HepG2 (cell line): Measurements from ENCODE around the gene SHISA5. TPM values are rescaled to one million over a fixed set of nuclear protein-coding genes. Genes with fewer than 3 reads are reported as not detected.

Experiments
- AHR ChIP-seq: IDR thresholded peaks from 2 replicates; pipeline ENCODE4 v1.6.1; 2018; ENCODE audit warnings: missing genetic modification reagents, missing compliant biosample characterization
- CEBPB ChIP-seq: IDR thresholded peaks from 2 replicates; pipeline ENCODE4 v1.6.1; 2011; ENCODE audit warnings: low read depth, low read length, improper control_type of control experiment, borderline replicate concordance
- GATAD2A ChIP-seq: IDR thresholded peaks from 2 replicates; pipeline ENCODE4 v1.6.1; 2016
- GFI1 ChIP-seq: sonication (generic); formaldehyde crosslinking; IDR thresholded peaks from 2 replicates; pipeline ENCODE4 v1.5.0; 2020; ENCODE audit warnings: missing genetic modification reagents, mild to moderate bottlenecking, borderline replicate concordance
- HNF4A ChIP-seq: sonication (generic); formaldehyde crosslinking; IDR thresholded peaks from 2 replicates; pipeline ENCODE4 v1.4.0; 2020; ENCODE audit warnings: missing genetic modification reagents
- HNRNPL ChIP-seq: fragments of 200-400 bp; formaldehyde crosslinking; IDR thresholded peaks from 2 replicates; pipeline ENCODE4 v1.6.1; 2017; ENCODE audit warnings: mild to moderate bottlenecking, low read depth, low read length
- HNRNPUL1 ChIP-seq: fragments of 200-400 bp; formaldehyde crosslinking; IDR thresholded peaks from 2 replicates; pipeline ENCODE4 v1.6.1; 2017; ENCODE audit warnings: low read depth, mild to moderate bottlenecking, low read length, moderate library complexity
- PITX1 ChIP-seq: sonication (generic); formaldehyde crosslinking; IDR thresholded peaks from 2 replicates; pipeline ENCODE4 v1.5.1; 2020; ENCODE audit warnings: mild to moderate bottlenecking, missing genetic modification reagents
- SAP130 ChIP-seq: IDR thresholded peaks from 2 replicates; pipeline ENCODE4 v1.6.1; 2016; ENCODE audit warnings: low read depth
- SOX13 ChIP-seq, 3 experiments: fragments of 450-650 bp in 1 of 3; sonication (generic) in 1 of 3; formaldehyde crosslinking in 1 of 3; IDR thresholded peaks in 2 of 3; conservative IDR thresholded peaks in 1 of 3; 2 replicates each; pipeline versions ENCODE4 v1.5.0 to v1.6.1; 2016 to 2020; ENCODE audit warnings: antibody characterized with exemption in 1 of 3, mild to moderate bottlenecking in 1 of 3, missing compliant biosample characterization in 1 of 3, missing genetic modification reagents in 1 of 3, moderate library complexity in 1 of 3
- SOX6 ChIP-seq, 2 experiments: fragments of 450-650 bp in 1 of 2; sonication (generic) in 1 of 2; formaldehyde crosslinking in 1 of 2; IDR thresholded peaks; 2 replicates each; pipeline versions ENCODE4 v1.4.0 to v1.6.1; 2017 to 2020; ENCODE audit warnings: antibody characterized with exemption in 1 of 2, mild to moderate bottlenecking in 1 of 2, missing genetic modification reagents in 1 of 2
- ZFP41 ChIP-seq: sonication (generic); formaldehyde crosslinking; IDR thresholded peaks from 2 replicates; pipeline ENCODE4 v1.4.0; 2020; ENCODE audit warnings: mild to moderate bottlenecking, missing genetic modification reagents, borderline replicate concordance
- ZNF768 ChIP-seq: sonication (generic); formaldehyde crosslinking; IDR thresholded peaks from 2 replicates; pipeline ENCODE4 v1.4.0; 2020; ENCODE audit warnings: missing genetic modification reagents
- polyA plus RNA-seq, 8 experiments: library from polyadenylated mRNA; depleted of rRNA in 3 of 8; stranded (reverse) in 7 of 8; unstranded in 1 of 8; fragments of >200 nt; fragmentation: Illumina TruSeq in 4 of 8; extraction: Trizol in 4 of 8; gene quantifications; 2 replicates each; pipeline versions ENCODE4 v1.2.1 to v1.2.3, GENCODE V29; 2011 to 2016; ENCODE audit warnings: low read depth in 4 of 8, missing spikeins in 1 of 8, mixed read lengths in 1 of 8; ENCODE audit not compliant: insufficient read depth in 1 of 8
- total RNA-seq, 5 experiments: library from RNA; depleted of rRNA; stranded (reverse); fragments of >200 nt; fragmentation: Illumina TruSeq; extraction: Trizol; gene quantifications; 2 replicates each; pipeline ENCODE4 v1.2.3, GENCODE V29; 2016; ENCODE audit warnings: low read depth in 1 of 5
- TF ChIP-seq, protein P1 (sequence below): sonication (generic); formaldehyde crosslinking; IDR thresholded peaks from 2 replicates; pipeline ENCODE4 v1.5.0; 2020; ENCODE audit warnings: mild to moderate bottlenecking, missing genetic modification reagents
- TF ChIP-seq, protein P2 (sequence below): sonication (generic); formaldehyde crosslinking; IDR thresholded peaks from 2 replicates; pipeline ENCODE4 v1.4.0; 2020; ENCODE audit warnings: missing genetic modification reagents, mild to moderate bottlenecking, borderline replicate concordance
- TF ChIP-seq, protein P3 (sequence below): IDR thresholded peaks from 2 replicates; pipeline ENCODE4 v1.4.0; 2020; ENCODE audit warnings: mild to moderate bottlenecking, missing genetic modification reagents
- TF ChIP-seq, protein P4 (sequence below): sonication (generic); formaldehyde crosslinking; IDR thresholded peaks from 2 replicates; pipeline ENCODE4 v1.4.0; 2020; ENCODE audit warnings: missing genetic modification reagents, low read depth, mild to moderate bottlenecking, borderline replicate concordance

The SHISA5 gene
- total and polyA plus RNA-seq, 2 of the 13 experiments (the other 11 are each of a cell fraction or from before 2014, with no cell fraction given), result 75.8 to 91.4 TPM

DNA sequence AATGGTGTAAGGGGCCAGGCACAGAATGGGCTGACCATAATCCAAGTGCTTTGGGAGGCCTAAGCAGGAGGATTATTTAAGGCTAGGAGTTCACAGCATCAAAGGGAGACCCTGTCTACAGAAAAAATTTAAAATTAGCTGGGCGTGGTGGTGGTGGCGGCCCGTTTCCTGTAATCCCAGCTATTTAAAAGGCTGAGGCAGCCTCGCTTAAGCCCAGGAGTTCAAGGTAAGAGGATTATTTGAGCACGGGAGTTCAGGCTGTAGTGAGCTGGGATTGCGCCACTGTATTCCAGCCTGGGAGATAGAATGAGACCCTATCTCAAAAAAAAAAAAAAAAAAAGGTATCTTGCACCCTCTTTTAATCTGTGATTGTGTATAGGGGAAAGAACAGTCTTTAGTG, 62.0 kb downstream of the SHISA5 start (continued):
- TF ChIP-seq GATAD2A (0 out of 2 replicates have a peak, but pooled peaks have one; percentile 16), HNF4A (peak; percentile 48), GFI1 (CRISPR knock-in tag) (0 out of 2 replicates have a peak, but pooled peaks have one; percentile 38), SOX6 (IDR thresholded peaks at IDR 0.05) (no peak), SOX6 (CRISPR knock-in tag; IDR thresholded peaks at IDR 0.05) (peak; percentile 27; the same call in 1 of the 2 replicates), ZNF768 (CRISPR knock-in tag) (no peak), SAP130 (CRISPR knock-in tag) (peak; percentile 45; the same call in 1 of the 2 replicates), SOX13 (IDR thresholded peaks at IDR 0.05) (no peak), SOX13 (CRISPR knock-in tag; conservative IDR thresholded peaks at IDR 0.05 in 1 of 2, IDR thresholded peaks at IDR 0.05 in 1 of 2) (0 out of 4 replicates have a peak, but pooled peaks of 1 of the 2 experiments have one; percentile 6), CEBPB (peak; percentile 62; the same call in 1 of the 2 replicates), HNRNPUL1 (no peak), HNRNPL (no peak), PITX1 (peak; percentile 78), AHR (no peak), ZFP41 (CRISPR knock-in tag) (no peak)
- TF ChIP-seq, protein P1, sequence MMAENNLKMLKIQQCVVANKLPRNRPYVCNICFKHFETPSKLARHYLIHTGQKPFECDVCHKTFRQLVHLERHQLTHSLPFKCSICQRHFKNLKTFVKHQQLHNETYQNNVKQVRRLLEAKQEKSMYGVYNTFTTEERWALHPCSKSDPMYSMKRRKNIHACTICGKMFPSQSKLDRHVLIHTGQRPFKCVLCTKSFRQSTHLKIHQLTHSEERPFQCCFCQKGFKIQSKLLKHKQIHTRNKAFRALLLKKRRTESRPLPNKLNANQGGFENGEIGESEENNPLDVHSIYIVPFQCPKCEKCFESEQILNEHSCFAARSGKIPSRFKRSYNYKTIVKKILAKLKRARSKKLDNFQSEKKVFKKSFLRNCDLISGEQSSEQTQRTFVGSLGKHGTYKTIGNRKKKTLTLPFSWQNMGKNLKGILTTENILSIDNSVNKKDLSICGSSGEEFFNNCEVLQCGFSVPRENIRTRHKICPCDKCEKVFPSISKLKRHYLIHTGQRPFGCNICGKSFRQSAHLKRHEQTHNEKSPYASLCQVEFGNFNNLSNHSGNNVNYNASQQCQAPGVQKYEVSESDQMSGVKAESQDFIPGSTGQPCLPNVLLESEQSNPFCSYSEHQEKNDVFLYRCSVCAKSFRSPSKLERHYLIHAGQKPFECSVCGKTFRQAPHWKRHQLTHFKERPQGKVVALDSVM (CRISPR knock-in tag), result peak; percentile 78
- TF ChIP-seq, protein P2, sequence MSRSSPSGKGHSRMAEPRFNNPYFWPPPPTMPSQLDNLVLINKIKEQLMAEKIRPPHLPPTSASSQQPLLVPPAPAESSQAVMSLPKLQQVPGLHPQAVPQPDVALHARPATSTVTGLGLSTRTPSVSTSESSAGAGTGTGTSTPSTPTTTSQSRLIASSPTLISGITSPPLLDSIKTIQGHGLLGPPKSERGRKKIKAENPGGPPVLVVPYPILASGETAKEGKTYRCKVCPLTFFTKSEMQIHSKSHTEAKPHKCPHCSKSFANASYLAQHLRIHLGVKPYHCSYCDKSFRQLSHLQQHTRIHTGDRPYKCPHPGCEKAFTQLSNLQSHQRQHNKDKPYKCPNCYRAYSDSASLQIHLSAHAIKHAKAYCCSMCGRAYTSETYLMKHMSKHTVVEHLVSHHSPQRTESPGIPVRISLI, result peak; percentile 53; the same call in 1 of the 2 replicates
- TF ChIP-seq, protein P3, sequence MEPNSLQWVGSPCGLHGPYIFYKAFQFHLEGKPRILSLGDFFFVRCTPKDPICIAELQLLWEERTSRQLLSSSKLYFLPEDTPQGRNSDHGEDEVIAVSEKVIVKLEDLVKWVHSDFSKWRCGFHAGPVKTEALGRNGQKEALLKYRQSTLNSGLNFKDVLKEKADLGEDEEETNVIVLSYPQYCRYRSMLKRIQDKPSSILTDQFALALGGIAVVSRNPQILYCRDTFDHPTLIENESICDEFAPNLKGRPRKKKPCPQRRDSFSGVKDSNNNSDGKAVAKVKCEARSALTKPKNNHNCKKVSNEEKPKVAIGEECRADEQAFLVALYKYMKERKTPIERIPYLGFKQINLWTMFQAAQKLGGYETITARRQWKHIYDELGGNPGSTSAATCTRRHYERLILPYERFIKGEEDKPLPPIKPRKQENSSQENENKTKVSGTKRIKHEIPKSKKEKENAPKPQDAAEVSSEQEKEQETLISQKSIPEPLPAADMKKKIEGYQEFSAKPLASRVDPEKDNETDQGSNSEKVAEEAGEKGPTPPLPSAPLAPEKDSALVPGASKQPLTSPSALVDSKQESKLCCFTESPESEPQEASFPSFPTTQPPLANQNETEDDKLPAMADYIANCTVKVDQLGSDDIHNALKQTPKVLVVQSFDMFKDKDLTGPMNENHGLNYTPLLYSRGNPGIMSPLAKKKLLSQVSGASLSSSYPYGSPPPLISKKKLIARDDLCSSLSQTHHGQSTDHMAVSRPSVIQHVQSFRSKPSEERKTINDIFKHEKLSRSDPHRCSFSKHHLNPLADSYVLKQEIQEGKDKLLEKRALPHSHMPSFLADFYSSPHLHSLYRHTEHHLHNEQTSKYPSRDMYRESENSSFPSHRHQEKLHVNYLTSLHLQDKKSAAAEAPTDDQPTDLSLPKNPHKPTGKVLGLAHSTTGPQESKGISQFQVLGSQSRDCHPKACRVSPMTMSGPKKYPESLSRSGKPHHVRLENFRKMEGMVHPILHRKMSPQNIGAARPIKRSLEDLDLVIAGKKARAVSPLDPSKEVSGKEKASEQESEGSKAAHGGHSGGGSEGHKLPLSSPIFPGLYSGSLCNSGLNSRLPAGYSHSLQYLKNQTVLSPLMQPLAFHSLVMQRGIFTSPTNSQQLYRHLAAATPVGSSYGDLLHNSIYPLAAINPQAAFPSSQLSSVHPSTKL (CRISPR knock-in tag), result 0 out of 2 replicates have a peak, but pooled peaks have one; percentile 30
- TF ChIP-seq, protein P4, sequence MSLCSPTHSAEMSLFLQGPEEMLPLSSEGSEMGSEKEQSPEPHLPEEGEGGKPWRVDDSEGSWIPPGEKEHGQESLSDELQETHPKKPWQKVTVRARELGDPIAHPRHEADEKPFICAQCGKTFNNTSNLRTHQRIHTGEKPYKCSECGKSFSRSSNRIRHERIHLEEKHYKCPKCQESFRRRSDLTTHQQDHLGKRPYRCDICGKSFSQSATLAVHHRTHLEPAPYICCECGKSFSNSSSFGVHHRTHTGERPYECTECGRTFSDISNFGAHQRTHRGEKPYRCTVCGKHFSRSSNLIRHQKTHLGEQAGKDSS, result 0 out of 2 replicates have a peak, but pooled peaks have one; percentile 21
- TF ChIP-seq, all 625 proteins: peak for 18
